ENCODE results near the gene CACNA1G. TPM values are rescaled to one million over a fixed set of nuclear protein-coding genes. Genes with fewer than 3 reads are reported as not detected.

Gene CACNA1G
- total and polyA plus RNA-seq, 9 of the 15 experiments (the other 6 are each of a cell fraction or from before 2014, with no cell fraction given): 0.01 TPM; not detected in 8

GRCh38 chr17:50662632-50663225, 102.2 kb downstream of the CACNA1G start:
- ChIA-PET POLR2A (interaction anchor here (0.6 to 1.8 kb wide), 5 partner anchors 10 to 127 kb away, joined by 3 to 5 read pairs (median 4); no protein-coding TSS in a partner anchor), CTCF (ENCODE audit: low intra/inter-chr PET ratio) (no interaction called here)
- no peak for FAIRE-seq
- H4K20me1 ChIP-seq (replicated peaks; ENCODE audit: control insufficient read depth, insufficient read depth, low read length): no peaks in the 10 kb centered on the region
- ATAC-seq: no peak
- peak overlapping the region; percentile 81 for H2AFZ ChIP-seq (ENCODE audit: low read depth, low read length)
- H3K9me3 ChIP-seq (replicated peaks; ENCODE audit: control insufficient read depth, insufficient read depth, low read depth, low read length): no peaks in the 10 kb centered on the region
- H3K27me3 ChIP-seq (ENCODE audit: control insufficient read depth in 2 of 2, insufficient read depth in 2 of 2, low read length in 2 of 2): no peaks in the 10 kb centered on the region; a peak in 1 of 5 replicates
- BruUV-seq (replicated peaks): no TSS peak
- peaks cover 8% of the 10 kb centered on the region for H3K9me1 ChIP-seq (ENCODE audit: control insufficient read depth, insufficient read depth, low read length)
- H3K4me3 ChIP-seq: no peak overlapping the region
- DNase-seq (ENCODE audit: extremely low read depth in 1 of 4, low spot score in 3 of 4): no peak
- H3K36me3 ChIP-seq (ENCODE audit: control insufficient read depth, insufficient read depth, low read length): no peaks in the 10 kb centered on the region
- no peak overlapping the region for H3K4me2 ChIP-seq (ENCODE audit: insufficient read depth, low read length)
- no peaks in the 10 kb centered on the region for H3K79me2 ChIP-seq (ENCODE audit: control insufficient read depth, insufficient read depth, low read length)
- H3K9ac ChIP-seq (ENCODE audit: insufficient read depth in 1 of 2, low read depth in 2 of 2, low read length in 2 of 2): peak overlapping the region; percentile 58 to 75; a peak in 2 of 4 replicates
- peaks cover 59 to 64% of the 10 kb centered on the region in 2 experiments for H3K4me1 ChIP-seq (replicated peaks in 1 of 2; ENCODE audit: control insufficient read depth in 2 of 2, insufficient read depth in 2 of 2, low read length in 2 of 2)
- peak overlapping the region; percentile 95; the same call in 2 of the 3 replicates for H3K27ac ChIP-seq (ENCODE audit: extremely low read depth, low read depth, low read length)
- WGBS (ENCODE audit: insufficient coverage, low coverage, missing lambda C conversion rate): 79% methylated on average over 9 of the region's 9 CpGs
- intact Hi-C loops (cut with micrococcal nuclease): no loop called here
- in situ Hi-C loops (cut with MboI): no loop called here
- TF ChIP-seq ETS2 (tag; IDR thresholded peaks at IDR 0.05; ENCODE audit: borderline replicate concordance, poor library complexity, severe bottlenecking) (no peak), RBM17 (IDR thresholded peaks at IDR 0.05; ENCODE audit: borderline replicate concordance, low read depth, low read length) (no peak), SP2 (IDR thresholded peaks at IDR 0.05; ENCODE audit: extremely low read depth, low read depth, low read length, poor library complexity, severe bottlenecking) (no peak), CREB3L1 (IDR thresholded peaks at IDR 0.05; ENCODE audit: borderline replicate concordance, low read depth) (no peak), ZBTB8A (IDR thresholded peaks at IDR 0.05; ENCODE audit: partially characterized antibody) (no peak), ZNF561 (CRISPR knock-in tag; conservative IDR thresholded peaks at IDR 0.05) (no peak), ZZZ3 (IDR thresholded peaks at IDR 0.05) (no peak), MXI1 (IDR thresholded peaks at IDR 0.05; ENCODE audit: low read depth, low read length) (no peak), KDM4B (IDR thresholded peaks at IDR 0.05; ENCODE audit: borderline replicate concordance in 2 of 2, low read depth in 1 of 2) (no peak), ZNF512 (tag; IDR thresholded peaks at IDR 0.05) (no peak), DEAF1 (CRISPR knock-in tag; IDR thresholded peaks at IDR 0.05) (no peak), RAD51 (IDR thresholded peaks at IDR 0.05; ENCODE audit: borderline replicate concordance, low read depth) (no peak), ZNF77 (CRISPR knock-in tag; IDR thresholded peaks at IDR 0.05) (no peak), THRA (IDR thresholded peaks at IDR 0.05) (no peak)
- TF ChIP-seq, protein P1, sequence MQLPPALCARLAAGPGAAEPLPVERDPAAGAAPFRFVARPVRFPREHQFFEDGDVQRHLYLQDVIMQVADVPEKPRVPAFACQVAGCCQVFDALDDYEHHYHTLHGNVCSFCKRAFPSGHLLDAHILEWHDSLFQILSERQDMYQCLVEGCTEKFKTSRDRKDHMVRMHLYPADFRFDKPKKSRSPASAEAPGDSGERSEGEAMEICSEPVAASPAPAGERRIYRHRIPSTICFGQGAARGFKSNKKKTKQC (CRISPR knock-in tag; IDR thresholded peaks at IDR 0.05): no peak
